ENCODE data around the gene MAML3.

MAML3 gene

DNA sequence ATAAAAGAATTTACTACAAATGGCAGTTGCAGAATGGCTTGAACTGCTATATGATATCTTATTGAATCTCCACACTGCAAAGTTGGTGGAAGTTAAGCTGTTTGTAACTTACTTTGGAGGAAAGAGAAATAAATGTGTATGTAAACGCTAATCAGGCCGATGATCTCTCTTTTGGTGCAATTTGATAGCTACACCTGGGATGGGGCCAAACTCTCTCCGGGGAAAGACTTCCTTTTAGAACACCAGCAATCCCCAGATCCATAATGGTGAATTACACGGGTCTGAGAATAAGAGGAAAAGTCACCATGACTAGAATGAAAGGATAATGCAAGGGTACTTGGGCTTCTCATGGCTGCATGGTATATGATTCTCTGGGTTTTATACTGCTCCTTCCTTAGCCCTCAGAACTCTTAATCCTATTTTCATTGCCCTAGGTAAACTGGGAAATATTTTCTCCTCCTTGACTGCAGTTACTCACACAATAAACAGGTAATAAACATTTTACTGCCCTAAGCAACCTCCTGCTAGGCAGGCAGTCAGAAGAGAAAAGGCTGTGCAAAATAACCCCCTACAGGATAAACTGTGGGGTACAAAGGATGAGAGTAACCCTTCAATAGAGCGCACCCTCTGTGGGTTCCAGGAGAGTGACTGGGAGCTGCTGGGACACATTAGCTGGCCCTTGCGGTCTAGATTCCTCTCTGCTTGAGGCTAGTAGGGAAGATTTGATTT is 379.1 kb downstream of the MAML3 start:
- Histone ChIP-seq H3K27ac (ENCODE audit: low read depth, low read length) (no peak overlapping the region), H3K4me1 (ENCODE audit: control insufficient read depth, insufficient read depth, low read length) (no peaks in the 10 kb centered on the region), H3K27me3 (ENCODE audit: control insufficient read depth, insufficient read depth, low read length) (no peaks in the 10 kb centered on the region), H3K4me3 (ENCODE audit: low read length) (no peak overlapping the region), H3K9ac (ENCODE audit: low read length) (no peak overlapping the region), H3K36me3 (ENCODE audit: control insufficient read depth, insufficient read depth, low read length) (no peaks in the 10 kb centered on the region)

DNA sequence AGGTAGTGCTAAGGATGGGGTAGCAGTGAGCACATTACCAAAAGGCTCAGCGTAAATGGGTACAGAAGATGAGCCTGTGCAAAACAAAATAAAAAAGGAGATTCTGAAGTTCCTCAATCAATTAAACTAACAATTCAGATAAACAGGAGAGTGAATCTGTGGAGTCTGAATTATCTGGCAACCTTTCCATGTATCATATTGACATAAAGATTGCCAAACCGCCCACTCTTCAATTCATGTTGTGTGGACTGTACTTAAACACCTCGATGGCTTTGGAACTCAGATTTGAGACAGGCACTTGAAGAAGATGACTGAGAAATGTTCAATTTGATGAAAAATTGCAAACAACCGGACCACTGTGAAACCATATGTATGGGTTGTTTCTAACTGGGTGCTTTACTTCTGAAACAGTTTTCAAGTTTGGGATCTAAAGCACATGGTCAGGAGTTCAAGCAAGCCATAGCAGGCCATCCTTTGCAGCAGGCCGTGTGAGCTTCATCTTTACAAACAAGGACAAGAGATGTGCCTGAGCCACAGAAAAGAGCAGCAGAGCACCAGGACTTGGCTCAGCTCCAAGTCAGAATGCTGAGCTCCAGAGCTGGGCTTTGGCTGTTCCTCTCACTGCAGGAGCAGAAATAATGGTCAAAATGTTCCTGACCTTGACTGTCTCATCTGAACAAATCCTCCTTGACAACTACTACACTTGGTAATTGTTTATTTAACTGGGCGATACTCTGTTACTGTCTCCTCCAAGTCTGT is 380.2 kb downstream of the MAML3 start:
- Histone ChIP-seq H3K27me3 (ENCODE audit: control insufficient read depth, insufficient read depth, low read length) (no peaks in the 10 kb centered on the region), H3K4me1 (ENCODE audit: control insufficient read depth, insufficient read depth, low read length) (no peaks in the 10 kb centered on the region), H3K27ac (ENCODE audit: low read depth, low read length) (no peak overlapping the region), H3K9ac (ENCODE audit: low read length) (no peak overlapping the region), H3K36me3 (ENCODE audit: control insufficient read depth, insufficient read depth, low read length) (no peaks in the 10 kb centered on the region), H3K4me3 (ENCODE audit: low read length) (no peak overlapping the region)

DNA sequence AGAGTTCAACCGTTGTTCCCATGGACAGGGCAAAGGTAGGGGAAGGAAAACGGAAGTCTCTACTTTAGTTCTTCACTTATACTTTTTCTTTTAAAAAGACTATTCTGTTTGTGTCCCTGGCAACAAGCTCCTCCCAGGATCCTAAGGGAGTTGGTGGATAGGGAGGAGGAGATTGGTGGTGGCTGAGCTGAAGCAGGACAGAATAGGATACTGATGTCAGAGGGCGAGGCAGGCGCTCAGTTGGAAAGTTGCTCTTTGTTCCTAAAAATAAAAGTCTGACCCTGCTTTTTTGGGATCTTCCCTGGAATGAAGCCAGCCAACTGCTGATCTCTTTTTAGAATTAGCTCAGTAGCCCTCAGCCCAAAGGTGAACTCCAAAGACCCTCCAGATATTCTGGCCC is 383.6 kb downstream of the MAML3 start:
- Histone ChIP-seq H3K9ac (ENCODE audit: low read length) (no peak overlapping the region), H3K4me1 (ENCODE audit: control insufficient read depth, insufficient read depth, low read length) (no peaks in the 10 kb centered on the region), H3K4me3 (ENCODE audit: low read length) (no peak overlapping the region), H3K27me3 (ENCODE audit: control insufficient read depth, insufficient read depth, low read length) (no peaks in the 10 kb centered on the region), H3K36me3 (ENCODE audit: control insufficient read depth, insufficient read depth, low read length) (no peaks in the 10 kb centered on the region), H3K27ac (ENCODE audit: low read depth, low read length) (no peak overlapping the region)

DNA sequence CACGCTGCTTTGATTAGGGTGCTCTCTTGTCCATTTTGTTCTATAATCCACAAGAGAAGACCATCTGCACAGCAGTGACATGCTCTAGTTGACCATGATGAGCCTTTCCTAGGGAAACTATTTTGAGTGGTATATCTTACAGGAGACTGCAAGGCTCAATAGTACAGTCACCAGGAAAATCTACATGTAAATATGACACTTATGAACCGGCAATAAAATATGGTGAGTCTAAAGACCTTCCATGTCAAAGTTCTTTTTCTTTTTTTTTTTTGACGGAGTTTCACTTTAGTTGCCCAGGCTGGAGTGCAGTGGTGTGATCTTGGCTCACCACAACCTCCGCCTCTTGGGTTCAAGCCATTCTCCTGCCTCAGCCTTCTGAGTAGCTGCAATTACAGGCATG is 384.6 kb downstream of the MAML3 start:
- Histone ChIP-seq H3K27me3 (ENCODE audit: control insufficient read depth, insufficient read depth, low read length) (no peaks in the 10 kb centered on the region), H3K36me3 (ENCODE audit: control insufficient read depth, insufficient read depth, low read length) (no peaks in the 10 kb centered on the region), H3K27ac (ENCODE audit: low read depth, low read length) (no peak overlapping the region), H3K4me3 (ENCODE audit: low read length) (no peak overlapping the region), H3K9ac (ENCODE audit: low read length) (no peak overlapping the region), H3K4me1 (ENCODE audit: control insufficient read depth, insufficient read depth, low read length) (no peaks in the 10 kb centered on the region)

DNA sequence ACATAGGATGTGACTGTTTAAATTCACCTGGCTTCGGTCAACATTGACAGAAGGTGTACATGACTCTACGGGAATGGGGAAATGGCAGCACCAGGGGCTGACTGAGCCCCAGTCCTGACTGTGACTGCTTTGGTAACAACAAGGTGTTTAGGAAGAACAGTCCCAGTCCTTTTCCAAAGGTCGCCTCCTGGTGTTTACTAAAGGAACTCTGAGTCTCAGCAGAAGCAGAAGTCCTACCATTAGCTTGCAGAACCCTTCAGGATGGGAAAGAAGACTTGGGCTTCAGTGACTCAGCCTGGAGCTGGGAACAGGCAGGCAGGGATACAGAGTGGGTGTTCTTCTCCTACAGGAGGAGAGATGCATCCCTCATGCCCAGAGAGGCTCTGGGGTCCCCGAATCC is 385.1 kb downstream of the MAML3 start:
- H3K27ac ChIP-seq (ENCODE audit: low read depth, low read length) = no peak overlapping the region
- H3K9ac ChIP-seq (ENCODE audit: low read length) = no peak overlapping the region
- H3K4me1 ChIP-seq (ENCODE audit: control insufficient read depth, insufficient read depth, low read length) = peaks cover under 1% of the 10 kb centered on the region
- H3K27me3 ChIP-seq (ENCODE audit: control insufficient read depth, insufficient read depth, low read length) = no peaks in the 10 kb centered on the region
- H3K4me3 ChIP-seq (ENCODE audit: low read length) = no peak overlapping the region
- no peaks in the 10 kb centered on the region for H3K36me3 ChIP-seq (ENCODE audit: control insufficient read depth, insufficient read depth, low read length)

DNA sequence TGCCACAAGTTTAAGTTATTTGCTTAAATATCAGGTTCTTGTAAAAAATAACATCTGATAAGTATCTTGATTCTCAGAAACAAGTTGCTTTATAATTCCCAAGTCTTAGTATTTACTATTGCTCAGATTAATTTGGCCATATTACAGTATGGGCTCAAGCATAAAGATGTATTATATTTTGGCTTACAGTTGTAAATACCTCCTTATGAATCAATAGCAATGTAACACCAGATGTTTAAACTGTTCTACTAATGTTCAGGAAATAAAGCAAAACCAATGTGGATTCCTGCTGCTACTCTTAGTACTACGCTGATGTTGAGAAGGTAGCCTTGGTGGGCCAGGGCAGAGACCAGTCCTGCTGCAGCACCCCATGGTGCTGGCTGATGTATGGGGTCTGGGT is 385.6 kb downstream of the MAML3 start:
- Histone ChIP-seq H3K27ac (ENCODE audit: low read depth, low read length) (no peak overlapping the region), H3K36me3 (ENCODE audit: control insufficient read depth, insufficient read depth, low read length) (no peaks in the 10 kb centered on the region), H3K9ac (ENCODE audit: low read length) (no peak overlapping the region), H3K4me3 (ENCODE audit: low read length) (no peak overlapping the region), H3K27me3 (ENCODE audit: control insufficient read depth, insufficient read depth, low read length) (no peaks in the 10 kb centered on the region), H3K4me1 (ENCODE audit: control insufficient read depth, insufficient read depth, low read length) (peaks cover 4% of the 10 kb centered on the region)

DNA sequence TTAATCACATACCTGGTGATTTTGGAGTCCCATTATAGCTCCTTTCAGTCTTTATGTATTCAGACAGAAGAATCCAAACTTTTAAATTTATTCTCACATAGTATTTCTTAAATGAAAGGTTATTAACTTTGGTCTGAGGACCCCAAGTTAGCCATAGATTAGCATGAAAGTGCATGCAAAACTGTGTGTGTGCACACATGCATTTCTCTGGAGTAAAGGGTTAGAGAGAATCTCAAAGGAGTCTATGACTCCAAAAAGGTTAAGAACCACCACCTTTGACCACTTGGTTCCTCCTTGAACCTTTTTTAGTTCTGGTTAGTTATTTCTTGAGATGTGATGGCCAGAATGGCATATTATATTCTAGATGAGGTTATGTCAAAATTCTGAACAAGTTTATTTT is 386.4 kb downstream of the MAML3 start:
- H3K4me1 ChIP-seq (ENCODE audit: control insufficient read depth, insufficient read depth, low read length) = peaks cover 12% of the 10 kb centered on the region
- no peak overlapping the region for H3K4me3 ChIP-seq (ENCODE audit: low read length)
- H3K27ac ChIP-seq (ENCODE audit: low read depth, low read length) = no peak overlapping the region
- no peaks in the 10 kb centered on the region for H3K27me3 ChIP-seq (ENCODE audit: control insufficient read depth, insufficient read depth, low read length)
- no peaks in the 10 kb centered on the region for H3K36me3 ChIP-seq (ENCODE audit: control insufficient read depth, insufficient read depth, low read length)
- H3K9ac ChIP-seq (ENCODE audit: low read length) = no peak overlapping the region

DNA sequence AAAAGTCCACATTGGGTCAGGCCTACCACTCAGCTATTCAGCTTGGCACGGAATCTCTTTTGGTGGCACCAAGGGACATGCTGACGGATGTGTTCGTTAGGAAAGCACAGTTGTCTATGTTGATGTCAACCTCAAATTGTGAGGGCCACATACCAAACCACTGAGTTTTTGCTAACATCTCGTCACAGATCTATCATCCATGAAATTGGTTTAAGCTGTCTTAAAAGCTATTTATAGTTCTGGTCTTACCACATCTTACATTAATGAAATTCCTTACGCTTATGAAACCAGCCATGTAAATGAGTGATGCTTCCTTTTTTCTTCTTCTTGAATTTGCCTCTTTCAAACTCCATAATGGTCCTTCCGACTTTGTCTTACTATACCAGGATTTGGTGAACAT is 386.8 kb downstream of the MAML3 start:
- no peak overlapping the region for H3K9ac ChIP-seq (ENCODE audit: low read length)
- no peak overlapping the region for H3K4me3 ChIP-seq (ENCODE audit: low read length)

DNA sequence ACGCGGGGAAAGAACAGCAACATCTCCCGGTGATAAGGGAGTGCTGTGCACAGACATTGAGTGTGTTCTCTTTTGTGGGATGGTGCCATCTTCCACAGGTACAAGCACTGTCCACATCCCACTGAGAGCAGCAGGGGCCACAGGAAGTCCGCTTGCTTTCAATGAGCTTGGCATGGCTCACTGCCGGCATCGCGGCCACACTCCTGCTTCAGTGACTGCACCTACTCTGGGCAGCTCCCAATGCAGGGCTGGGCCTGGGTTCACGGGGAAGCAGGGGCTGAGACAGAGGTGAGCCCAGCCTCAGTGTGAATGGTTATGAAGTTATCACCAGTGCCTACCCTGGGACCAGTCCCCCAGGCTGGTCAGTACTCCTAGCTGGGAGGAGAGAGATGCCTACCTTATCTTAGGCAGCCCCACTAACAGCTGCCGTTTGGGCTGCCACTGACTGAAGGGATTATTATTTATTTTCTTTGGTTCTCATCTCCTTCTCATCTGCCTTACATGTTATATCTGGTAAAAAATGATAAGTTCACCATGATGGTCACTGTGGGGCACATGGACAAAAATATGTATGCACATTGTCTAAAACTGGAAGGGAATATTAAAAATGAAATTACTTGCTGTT is 389.2 kb downstream of the MAML3 start:
- Histone ChIP-seq H3K27me3 (ENCODE audit: control insufficient read depth, insufficient read depth, low read length) (no peaks in the 10 kb centered on the region), H3K9ac (ENCODE audit: low read length) (no peak overlapping the region), H3K36me3 (ENCODE audit: control insufficient read depth, insufficient read depth, low read length) (no peaks in the 10 kb centered on the region), H3K4me3 (ENCODE audit: low read length) (no peak overlapping the region), H3K4me1 (ENCODE audit: control insufficient read depth, insufficient read depth, low read length) (peaks cover 16% of the 10 kb centered on the region), H3K27ac (ENCODE audit: low read depth, low read length) (no peak overlapping the region)

More for the DNA sequence above, 386.8 kb downstream of the MAML3 start:
- no peaks in the 10 kb centered on the region for H3K27me3 ChIP-seq (ENCODE audit: control insufficient read depth, insufficient read depth, low read length)
- H3K27ac ChIP-seq (ENCODE audit: low read depth, low read length) = no peak overlapping the region
- H3K4me1 ChIP-seq (ENCODE audit: control insufficient read depth, insufficient read depth, low read length) = peaks cover 16% of the 10 kb centered on the region
- no peaks in the 10 kb centered on the region for H3K36me3 ChIP-seq (ENCODE audit: control insufficient read depth, insufficient read depth, low read length)

DNA sequence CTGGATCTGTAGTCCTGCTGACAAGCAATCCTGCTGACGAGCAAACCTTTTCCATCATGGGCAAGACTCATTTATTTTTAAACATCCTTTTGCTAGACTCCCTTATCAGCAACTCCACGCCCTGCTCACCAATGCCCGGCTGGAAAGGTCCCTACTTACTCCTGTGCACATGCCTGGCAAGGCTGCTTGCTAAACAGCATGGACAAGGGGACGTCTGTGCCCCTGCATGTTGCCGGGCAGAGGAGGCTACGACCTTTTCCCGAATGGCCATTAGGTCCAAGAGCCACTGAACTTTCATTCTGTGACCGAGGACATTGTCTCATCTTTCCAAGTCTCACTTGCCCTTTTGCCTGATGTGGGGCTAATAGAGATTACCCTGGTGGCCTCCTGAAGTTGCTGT is 389.8 kb downstream of the MAML3 start:
- peaks cover 16% of the 10 kb centered on the region for H3K4me1 ChIP-seq (ENCODE audit: control insufficient read depth, insufficient read depth, low read length)
- H3K27ac ChIP-seq (ENCODE audit: low read depth, low read length) = no peak overlapping the region
- no peak overlapping the region for H3K4me3 ChIP-seq (ENCODE audit: low read length)
- H3K9ac ChIP-seq (ENCODE audit: low read length) = no peak overlapping the region
- H3K36me3 ChIP-seq (ENCODE audit: control insufficient read depth, insufficient read depth, low read length) = no peaks in the 10 kb centered on the region
- no peaks in the 10 kb centered on the region for H3K27me3 ChIP-seq (ENCODE audit: control insufficient read depth, insufficient read depth, low read length)

DNA sequence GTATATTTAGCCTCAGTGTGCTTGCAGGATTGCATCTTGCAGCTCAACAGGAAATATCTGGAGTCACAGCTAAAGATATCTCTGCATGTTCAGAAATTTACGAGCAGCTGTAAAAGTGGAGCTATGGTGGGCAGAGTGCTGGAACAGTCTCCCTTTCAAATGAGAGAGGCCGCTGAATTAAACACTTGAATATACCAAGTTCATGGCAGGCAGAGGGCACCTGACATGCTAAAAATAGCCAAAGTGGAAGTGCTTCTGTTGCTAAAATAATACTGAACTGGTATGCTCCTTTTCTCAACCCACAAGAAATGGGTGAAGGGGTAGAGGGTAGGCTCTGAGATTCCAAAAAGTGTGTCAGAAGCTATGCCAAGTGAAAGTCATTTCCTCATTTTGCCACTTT is 390.3 kb downstream of the MAML3 start:
- Histone ChIP-seq H3K27ac (ENCODE audit: low read depth, low read length) (no peak overlapping the region), H3K4me3 (ENCODE audit: low read length) (peak overlapping the region; percentile 34), H3K9ac (ENCODE audit: low read length) (no peak overlapping the region)

DNA sequence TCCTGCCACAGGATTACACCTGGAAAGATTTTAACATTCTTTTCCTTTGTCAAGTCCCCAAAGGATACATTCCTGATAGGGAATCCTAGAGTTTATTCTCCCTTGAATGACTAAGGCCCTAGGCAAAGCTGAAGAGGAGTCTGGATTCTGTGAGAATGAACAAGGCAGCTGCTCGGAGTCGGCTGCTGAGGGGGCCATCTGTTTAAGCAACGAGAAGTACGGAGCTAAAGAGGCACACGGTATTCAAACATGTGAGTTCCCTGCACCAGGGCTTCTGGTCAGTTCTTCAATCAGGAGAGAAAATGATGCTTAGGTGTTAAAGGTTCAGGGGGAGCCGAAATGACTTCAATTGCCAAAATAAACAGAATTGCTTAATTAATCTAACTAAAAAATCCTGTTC is 390.8 kb downstream of the MAML3 start:
- Histone ChIP-seq H3K27me3 (ENCODE audit: control insufficient read depth, insufficient read depth, low read length) (no peaks in the 10 kb centered on the region), H3K4me3 (ENCODE audit: low read length) (peak overlapping the region; percentile 34), H3K36me3 (ENCODE audit: control insufficient read depth, insufficient read depth, low read length) (no peaks in the 10 kb centered on the region), H3K9ac (ENCODE audit: low read length) (no peak overlapping the region), H3K4me1 (ENCODE audit: control insufficient read depth, insufficient read depth, low read length) (peaks cover 16% of the 10 kb centered on the region), H3K27ac (ENCODE audit: low read depth, low read length) (no peak overlapping the region)

More for the DNA sequence above, 390.3 kb downstream of the MAML3 start:
- peaks cover 16% of the 10 kb centered on the region for H3K4me1 ChIP-seq (ENCODE audit: control insufficient read depth, insufficient read depth, low read length)
- H3K27me3 ChIP-seq (ENCODE audit: control insufficient read depth, insufficient read depth, low read length) = no peaks in the 10 kb centered on the region
- H3K36me3 ChIP-seq (ENCODE audit: control insufficient read depth, insufficient read depth, low read length) = no peaks in the 10 kb centered on the region
